Adrenal gland (tissue), 12 donors: ENCODE results near the gene MAP2K6. TPM values are rescaled to one million over a fixed set of nuclear protein-coding genes. Genes with fewer than 3 reads are reported as not detected.

Source experiments
- DNase-seq, 7 donors: peaks; one replicate each; pipeline ENCODE4 v3.0.0-alpha.2; 2019 to 2020
- H3K27ac ChIP-seq, 5 donors: fragments of 200-600 bp; sonication (generic) in 4 of 5; 1 replicate in 3 of 5; 2 replicates in 2 of 5; pipeline versions ENCODE4 v1.5.1 to v1.8.0; 2016 to 2020; ENCODE audit warnings: mild to moderate bottlenecking in 1 of 5
- H3K27me3 ChIP-seq: fragments of 200-600 bp; 2 replicates; pipeline ENCODE4 v1.8.0; 2021
- H3K36me3 ChIP-seq, 2 donors: fragments of 200-600 bp; replicated peaks in 1 of 2; 1 replicate in 1 of 2; 2 replicates in 1 of 2; pipeline versions ENCODE4 v1.5.1 to v1.8.0; 2018 to 2022
- H3K4me1 ChIP-seq, 2 donors: fragments of 200-600 bp; replicated peaks in 1 of 2; 1 replicate in 1 of 2; 2 replicates in 1 of 2; pipeline versions ENCODE4 v1.5.1 to v1.8.0; 2018 to 2021
- H3K4me3 ChIP-seq, 4 donors: fragments of 200-600 bp; sonication (generic) in 3 of 4; one replicate each; pipeline ENCODE4 v1.5.1; 2016 to 2018
- H3K9me3 ChIP-seq, 3 donors: fragments of 200-600 bp; sonication (generic) in 1 of 3; replicated peaks in 1 of 3; 1 replicate in 2 of 3; 2 replicates in 1 of 3; pipeline versions ENCODE4 v1.5.1 to v1.8.0; 2016 to 2021
- POLR2A ChIP-seq, 2 donors: fragments of 450-650 bp; IDR thresholded peaks; one replicate each; pipeline ENCODE4 v1.6.1; 2017; ENCODE audit warnings: antibody characterized with exemption in 2 of 2, mild to moderate bottlenecking in 2 of 2, moderate library complexity in 1 of 2
- whole genome bisulfite sequencing, 4 donors: extraction: QIAGEN DNeasy Blood & Tissue Kit in 2 of 4; methylation state at CpG; one replicate each; pipeline versions ENCODE4 v1.1.5 to v1.1.7; 2013 to 2017; 5-methylcytosine and 5-hydroxymethylcytosine counted together
- intact Hi-C, 2 donors: fragments of 100-400 bp; cut with DNase I; formaldehyde crosslinking; loops; one replicate each; pipeline versions ENCODE4 v1.14.1 to v1.15.0; 2022 to 2023
- polyA plus RNA-seq, 3 donors: library from polyadenylated mRNA; stranded (reverse); fragments of 200-250 nt in 2 of 3; fragments of 350-450 nt in 1 of 3; fragmentation: Illumina TruSeq in 1 of 3; extraction: RNeasy Lipid Tissue Mini Kit (QIAGEN cat#74804) in 1 of 3; gene quantifications; one replicate each; pipeline ENCODE4 v1.2.3, GENCODE V29; 2013 to 2014
- total RNA-seq, 9 donors: library from RNA; depleted of rRNA in 4 of 9; stranded (reverse); fragments of >200 nt in 4 of 9; fragments of 120-200 nt in 1 of 9; fragmentation: NEBNext Ultra II Directional in 1 of 9; extraction: Animal tissue kit (Norgen Biotek cat#: 25700) in 1 of 9; gene quantifications; one replicate each; pipeline versions ENCODE4 v1.1.0 to v1.2.4, GENCODE V29; 2013 to 2023
- TF ChIP-seq, protein P1 (sequence below), 6 experiments: fragments of 450-650 bp in 4 of 6; fragments of 200-600 bp in 2 of 6; sonication (generic) in 1 of 6; IDR thresholded peaks; 1 replicate in 5 of 6; 2 replicates in 1 of 6; pipeline versions ENCODE4 v1.5.1 to v1.8.0; 2016 to 2021; ENCODE audit warnings: antibody characterized with exemption in 6 of 6, mild to moderate bottlenecking in 2 of 6, moderate library complexity in 1 of 6
- donor health status: healthy with polysubstance abuse.
- donor health status: Bipolar disorder and iron deficiency.
- donor health status: DM: yes; HTN: yes; CAD: no.
- donor health status: DM: no; HTN: no; CAD: no.
- donor health status: DM: no; HTN: no; CAD: no.
- donor health status: DM: yes; HTN: yes; CAD: no.

MAP2K6 gene
- total and polyA plus RNA-seq, 12 donors, result 0.53 to 7.0 (median 1.9) TPM

DNA sequence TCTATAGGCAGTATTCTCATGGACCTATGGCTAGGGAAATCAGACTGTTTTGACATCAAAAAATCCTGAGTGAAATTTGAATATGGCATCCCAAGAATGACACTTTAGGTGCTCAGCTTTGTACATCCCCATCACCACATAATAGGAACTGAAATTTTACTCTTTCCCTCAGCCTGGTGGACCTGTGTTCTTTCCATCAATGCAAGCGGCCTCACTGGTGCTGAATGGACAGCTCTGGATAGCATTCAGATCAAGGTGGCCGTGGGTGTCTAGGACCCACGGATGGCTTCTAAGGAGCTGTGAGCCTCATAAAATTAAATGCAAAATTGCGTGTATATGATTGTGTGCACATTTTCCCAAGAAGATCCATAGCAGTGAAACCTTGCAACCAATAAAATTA is 152.6 kb downstream of the MAP2K6 start:
- DNase-seq, result no peak
- TF ChIP-seq, protein P1, sequence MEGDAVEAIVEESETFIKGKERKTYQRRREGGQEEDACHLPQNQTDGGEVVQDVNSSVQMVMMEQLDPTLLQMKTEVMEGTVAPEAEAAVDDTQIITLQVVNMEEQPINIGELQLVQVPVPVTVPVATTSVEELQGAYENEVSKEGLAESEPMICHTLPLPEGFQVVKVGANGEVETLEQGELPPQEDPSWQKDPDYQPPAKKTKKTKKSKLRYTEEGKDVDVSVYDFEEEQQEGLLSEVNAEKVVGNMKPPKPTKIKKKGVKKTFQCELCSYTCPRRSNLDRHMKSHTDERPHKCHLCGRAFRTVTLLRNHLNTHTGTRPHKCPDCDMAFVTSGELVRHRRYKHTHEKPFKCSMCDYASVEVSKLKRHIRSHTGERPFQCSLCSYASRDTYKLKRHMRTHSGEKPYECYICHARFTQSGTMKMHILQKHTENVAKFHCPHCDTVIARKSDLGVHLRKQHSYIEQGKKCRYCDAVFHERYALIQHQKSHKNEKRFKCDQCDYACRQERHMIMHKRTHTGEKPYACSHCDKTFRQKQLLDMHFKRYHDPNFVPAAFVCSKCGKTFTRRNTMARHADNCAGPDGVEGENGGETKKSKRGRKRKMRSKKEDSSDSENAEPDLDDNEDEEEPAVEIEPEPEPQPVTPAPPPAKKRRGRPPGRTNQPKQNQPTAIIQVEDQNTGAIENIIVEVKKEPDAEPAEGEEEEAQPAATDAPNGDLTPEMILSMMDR (IDR thresholded peaks at IDR 0.05), result no peak
- TF ChIP-seq POLR2A (IDR thresholded peaks at IDR 0.05), result no peak
- no peaks in the 10 kb centered on the region for H3K9me3 ChIP-seq
- H3K27ac ChIP-seq, result no peak overlapping the region
- no peak overlapping the region for H3K4me3 ChIP-seq
- 32 to 54% (median 43%) methylated on average over 4 of the region's 4 CpGs for WGBS, 4 donors
- intact Hi-C loops, result loop anchor here in 1 of 2 donors (10.0 kb wide), 1 partner anchor 578 kb away; no protein-coding TSS in a partner anchor
- H3K36me3 ChIP-seq, result no peaks in the 10 kb centered on the region
- H3K27me3 ChIP-seq, result no peaks in the 10 kb centered on the region
- no peaks in the 10 kb centered on the region for H3K4me1 ChIP-seq

DNA sequence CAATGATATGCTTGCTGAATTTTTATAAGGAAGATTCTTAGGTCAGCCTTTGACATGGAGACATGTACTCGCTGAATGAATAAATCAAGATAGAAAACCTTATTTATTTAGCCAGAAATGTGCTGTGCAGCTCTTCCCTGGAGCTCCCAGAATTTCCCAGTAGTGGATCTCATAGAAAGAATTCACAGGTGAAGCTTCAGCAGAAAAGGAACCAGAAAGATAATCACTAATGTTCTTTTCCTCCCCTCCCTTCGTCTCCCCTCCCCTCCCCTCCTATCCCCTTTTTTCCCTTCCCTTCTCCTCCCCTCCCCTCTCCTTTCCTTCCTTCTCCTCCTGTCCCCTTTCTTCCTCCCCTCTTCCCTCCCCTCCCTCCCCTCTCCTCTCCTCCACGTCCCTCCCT is 158.2 kb downstream of the MAP2K6 start:
- intact Hi-C loops, result loop anchor here in 1 of 2 donors (5.0 kb wide), 1 partner anchor 980 kb away; no protein-coding TSS in a partner anchor
- H3K27ac ChIP-seq, result no peak overlapping the region

DNA sequence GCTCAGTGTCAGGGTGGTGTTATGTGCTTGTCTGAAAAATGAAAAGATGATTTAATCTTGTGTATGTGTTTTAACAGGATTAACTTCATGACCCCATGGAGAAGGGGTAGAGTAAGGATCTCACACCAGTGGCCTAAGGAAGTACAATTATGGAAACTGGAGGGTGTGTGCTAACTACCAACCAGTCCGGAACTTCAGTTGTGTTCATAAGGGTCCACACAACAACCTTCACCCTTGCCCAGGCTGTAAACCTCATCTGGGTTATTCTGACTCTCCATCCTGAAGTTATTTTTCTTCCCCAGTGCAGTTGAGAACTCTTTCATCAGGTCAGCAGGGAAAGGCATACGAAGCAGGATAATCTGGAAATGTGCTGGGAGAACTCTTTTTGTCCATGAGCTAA is 158.9 kb downstream of the MAP2K6 start:
- no peak for DNase-seq
- TF ChIP-seq, protein P1 (IDR thresholded peaks at IDR 0.05), result no peak
- no peak for TF ChIP-seq POLR2A (IDR thresholded peaks at IDR 0.05)
- H3K4me1 ChIP-seq, result peaks cover 0 to 18% of the 10 kb centered on the region in 2 donors
- intact Hi-C loops, result loop anchor here in 1 of 2 donors (5.0 kb wide), 1 partner anchor 979 kb away; no protein-coding TSS in a partner anchor
- WGBS, 4 donors, result 74 to 84% (median 79%) methylated on average over 2 of the region's 2 CpGs
- H3K9me3 ChIP-seq, result no peaks in the 10 kb centered on the region
- no peaks in the 10 kb centered on the region for H3K27me3 ChIP-seq
- H3K36me3 ChIP-seq, result no peaks in the 10 kb centered on the region
- peak overlapping the region in 1 of 5 donors; percentile 63 for H3K27ac ChIP-seq
- H3K4me3 ChIP-seq, result no peak overlapping the region

More for the DNA sequence above, 158.2 kb downstream of the MAP2K6 start:
- Histone ChIP-seq H3K36me3 (no peaks in the 10 kb centered on the region), H3K27me3 (no peaks in the 10 kb centered on the region), H3K4me1 (peaks cover 0 to 18% of the 10 kb centered on the region in 2 donors), H3K4me3 (no peak overlapping the region), H3K9me3 (no peaks in the 10 kb centered on the region)
- WGBS, 4 donors, result 60 to 71% (median 64%) methylated on average over 3 of the region's 3 CpGs
- TF ChIP-seq, protein P1 (IDR thresholded peaks at IDR 0.05), result no peak
- no peak for TF ChIP-seq POLR2A (IDR thresholded peaks at IDR 0.05)
- DNase-seq, result no peak

DNA sequence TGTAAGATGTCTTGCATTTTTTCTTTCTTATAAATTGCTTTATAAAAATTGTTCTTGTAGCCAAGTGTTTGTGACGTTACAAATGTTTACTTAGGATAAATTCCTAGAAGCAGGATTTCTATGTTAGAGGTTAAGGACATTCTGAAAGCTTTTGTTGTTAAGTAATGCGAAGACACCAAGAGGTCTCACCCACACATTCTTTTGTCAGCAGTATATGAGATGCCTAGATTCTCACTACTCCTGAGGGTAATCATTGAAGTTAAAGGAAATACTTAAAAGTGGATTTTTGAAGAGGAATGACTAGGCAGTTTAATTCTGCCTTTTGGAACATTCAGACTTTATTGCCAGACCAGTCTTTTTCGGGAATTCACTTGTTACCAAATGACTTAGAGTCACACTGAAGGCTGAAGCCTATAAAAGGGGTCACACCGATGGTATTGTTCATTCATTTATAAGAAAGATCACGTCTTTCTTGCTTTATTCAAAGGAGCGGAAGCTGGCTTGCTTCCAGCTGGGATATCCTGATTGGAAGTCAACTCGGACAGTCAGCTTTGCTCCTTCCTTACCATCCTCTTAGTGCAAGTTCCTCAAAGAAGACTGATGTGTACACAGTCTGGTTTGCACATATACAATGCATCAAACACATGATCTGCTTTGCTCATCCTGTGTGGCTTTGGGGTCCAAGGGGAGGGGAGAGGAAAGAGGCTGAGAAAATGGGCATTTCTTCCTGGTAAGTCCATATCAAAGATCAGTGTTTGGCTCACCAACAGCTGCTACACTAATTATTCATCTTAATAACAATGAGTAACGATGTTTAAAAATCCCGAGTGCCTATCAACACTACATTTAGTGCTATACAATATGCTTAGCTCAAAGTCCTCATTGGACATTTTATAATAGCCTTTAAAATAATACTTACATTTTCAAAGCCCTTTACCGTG is 160.0 kb downstream of the MAP2K6 start:
- peak overlapping the region in 3 of 5 donors; percentile 36 to 91 (median 48) for H3K27ac ChIP-seq
- H3K4me1 ChIP-seq, result peaks cover 0 to 18% of the 10 kb centered on the region in 2 donors
- H3K4me3 ChIP-seq, result no peak overlapping the region
- no peaks in the 10 kb centered on the region for H3K36me3 ChIP-seq
- H3K27me3 ChIP-seq, result no peaks in the 10 kb centered on the region
- WGBS, 4 donors, result 57 to 70% (median 64%) methylated on average over 10 of the region's 10 CpGs
- DNase-seq, result peak in 3 of 7 donors; percentile 28 to 64 (median 42)
- no peaks in the 10 kb centered on the region for H3K9me3 ChIP-seq
- TF ChIP-seq, protein P1 (IDR thresholded peaks at IDR 0.05), result no peak
- TF ChIP-seq POLR2A (IDR thresholded peaks at IDR 0.05), result no peak
- intact Hi-C loops, result loop anchor here in 1 of 2 donors (5.0 kb wide), 1 partner anchor 978 kb away; no protein-coding TSS in a partner anchor
